Osteoblast (primary cell): ENCODE results near the gene CCDC88B. TPM values are rescaled to one million over a fixed set of nuclear protein-coding genes. Genes with fewer than 3 reads are reported as not detected.
A peak's percentile ranks its signal among the peaks of the same experiment; 100 is the strongest.

Experiments
- DNase-seq: peaks from one replicate; pipeline ENCODE4 v3.0.0; 2011; ENCODE audit warnings: low spot score, mixed read lengths; ENCODE audit not compliant: insufficient read length; ENCODE audit errors: missing footprints
- H2AFZ ChIP-seq: 2 replicates; pipeline ENCODE4 v1.6.0; 2011; ENCODE audit warnings: mild to moderate bottlenecking, low read length
- H3K27ac ChIP-seq: 2 replicates; pipeline ENCODE4 v1.5.1; 2011; ENCODE audit warnings: mild to moderate bottlenecking, low read depth, low read length, moderate library complexity
- H3K27me3 ChIP-seq: 2 replicates; pipeline ENCODE4 v1.6.0; 2012; ENCODE audit warnings: mild to moderate bottlenecking, control low read depth, inconsistent platforms, low read length, moderate library complexity; ENCODE audit not compliant: insufficient read depth
- H3K36me3 ChIP-seq: 2 replicates; pipeline ENCODE4 v1.5.1; 2011; ENCODE audit warnings: mild to moderate bottlenecking, low read length, control low read depth, moderate library complexity; ENCODE audit not compliant: insufficient read depth
- H3K4me1 ChIP-seq: 2 replicates; pipeline ENCODE4 v1.5.1; 2011; ENCODE audit warnings: mild to moderate bottlenecking, low read length, control low read depth, moderate library complexity; ENCODE audit not compliant: insufficient read depth
- H3K4me2 ChIP-seq: 2 replicates; pipeline ENCODE4 v1.6.0; 2011; ENCODE audit warnings: mild to moderate bottlenecking, low read length; ENCODE audit not compliant: insufficient read depth
- H3K4me3 ChIP-seq: fragments of 200-600 bp; sonication (generic); 3 replicates; pipeline ENCODE4 v1.5.1; 2012; ENCODE audit warnings: mild to moderate bottlenecking, low read length, inconsistent platforms; ENCODE audit not compliant: insufficient read depth
- H3K79me2 ChIP-seq: 2 replicates; pipeline ENCODE4 v1.6.0; 2012; ENCODE audit warnings: mild to moderate bottlenecking, low read length, control low read depth, inconsistent platforms; ENCODE audit not compliant: insufficient read depth
- H3K9me3 ChIP-seq: 2 replicates; pipeline ENCODE4 v1.5.1; 2011; ENCODE audit warnings: low read depth, low read length, control low read depth
- H4K20me1 ChIP-seq: 2 replicates; pipeline ENCODE4 v1.6.0; 2012; ENCODE audit warnings: mild to moderate bottlenecking, low read length, control low read depth; ENCODE audit not compliant: insufficient read depth
- total RNA-seq: library from RNA; depleted of rRNA; stranded (reverse); fragments of >200 nt; gene quantifications from 2 replicates; pipeline ENCODE4 v1.2.3, GENCODE V29; 2012
- TF ChIP-seq, protein P1 (sequence below): IDR thresholded peaks from 2 replicates; pipeline ENCODE4 v1.5.1; 2011; ENCODE audit warnings: mild to moderate bottlenecking, low read depth, low read length, moderate library complexity; ENCODE audit errors: extremely low read depth

CCDC88B gene
- total RNA-seq, 1 donor = 1.4 TPM

DNA sequence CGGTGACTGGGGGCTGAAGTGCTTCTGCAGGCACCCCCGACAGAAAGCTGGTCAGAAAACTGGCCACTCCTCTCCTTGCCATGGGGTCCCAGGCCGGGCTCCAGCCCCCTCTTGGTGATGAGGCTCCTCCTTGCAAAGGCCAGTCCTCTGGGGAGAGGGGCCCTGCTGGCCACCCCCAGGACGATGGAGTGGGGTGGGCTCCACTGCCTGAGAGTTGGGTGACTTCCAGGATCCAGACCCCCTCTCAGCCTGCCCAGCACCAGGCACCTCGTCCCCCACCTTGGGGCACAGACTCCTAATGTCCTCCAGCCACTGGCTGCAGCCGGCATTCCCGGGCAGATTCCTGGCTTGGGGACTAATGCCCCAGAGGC lies 18.5 kb downstream of the CCDC88B start:
- no peak for DNase-seq
- no peaks in the 10 kb centered on the region for H3K27me3 ChIP-seq
- peaks cover 20% of the 10 kb centered on the region for H3K36me3 ChIP-seq
- peak overlapping the region; percentile 94 for H3K4me2 ChIP-seq
- no peaks in the 10 kb centered on the region for H3K9me3 ChIP-seq
- peaks cover 16% of the 10 kb centered on the region for H3K79me2 ChIP-seq
- peak overlapping the region; percentile 76 for H3K27ac ChIP-seq
- TF ChIP-seq, protein P1, sequence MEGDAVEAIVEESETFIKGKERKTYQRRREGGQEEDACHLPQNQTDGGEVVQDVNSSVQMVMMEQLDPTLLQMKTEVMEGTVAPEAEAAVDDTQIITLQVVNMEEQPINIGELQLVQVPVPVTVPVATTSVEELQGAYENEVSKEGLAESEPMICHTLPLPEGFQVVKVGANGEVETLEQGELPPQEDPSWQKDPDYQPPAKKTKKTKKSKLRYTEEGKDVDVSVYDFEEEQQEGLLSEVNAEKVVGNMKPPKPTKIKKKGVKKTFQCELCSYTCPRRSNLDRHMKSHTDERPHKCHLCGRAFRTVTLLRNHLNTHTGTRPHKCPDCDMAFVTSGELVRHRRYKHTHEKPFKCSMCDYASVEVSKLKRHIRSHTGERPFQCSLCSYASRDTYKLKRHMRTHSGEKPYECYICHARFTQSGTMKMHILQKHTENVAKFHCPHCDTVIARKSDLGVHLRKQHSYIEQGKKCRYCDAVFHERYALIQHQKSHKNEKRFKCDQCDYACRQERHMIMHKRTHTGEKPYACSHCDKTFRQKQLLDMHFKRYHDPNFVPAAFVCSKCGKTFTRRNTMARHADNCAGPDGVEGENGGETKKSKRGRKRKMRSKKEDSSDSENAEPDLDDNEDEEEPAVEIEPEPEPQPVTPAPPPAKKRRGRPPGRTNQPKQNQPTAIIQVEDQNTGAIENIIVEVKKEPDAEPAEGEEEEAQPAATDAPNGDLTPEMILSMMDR = no peak
- peak overlapping the region; percentile 94 for H3K4me3 ChIP-seq
- peak overlapping the region; percentile 85 for H2AFZ ChIP-seq
- peaks cover 5% of the 10 kb centered on the region for H4K20me1 ChIP-seq
- peaks cover 27% of the 10 kb centered on the region for H3K4me1 ChIP-seq

DNA sequence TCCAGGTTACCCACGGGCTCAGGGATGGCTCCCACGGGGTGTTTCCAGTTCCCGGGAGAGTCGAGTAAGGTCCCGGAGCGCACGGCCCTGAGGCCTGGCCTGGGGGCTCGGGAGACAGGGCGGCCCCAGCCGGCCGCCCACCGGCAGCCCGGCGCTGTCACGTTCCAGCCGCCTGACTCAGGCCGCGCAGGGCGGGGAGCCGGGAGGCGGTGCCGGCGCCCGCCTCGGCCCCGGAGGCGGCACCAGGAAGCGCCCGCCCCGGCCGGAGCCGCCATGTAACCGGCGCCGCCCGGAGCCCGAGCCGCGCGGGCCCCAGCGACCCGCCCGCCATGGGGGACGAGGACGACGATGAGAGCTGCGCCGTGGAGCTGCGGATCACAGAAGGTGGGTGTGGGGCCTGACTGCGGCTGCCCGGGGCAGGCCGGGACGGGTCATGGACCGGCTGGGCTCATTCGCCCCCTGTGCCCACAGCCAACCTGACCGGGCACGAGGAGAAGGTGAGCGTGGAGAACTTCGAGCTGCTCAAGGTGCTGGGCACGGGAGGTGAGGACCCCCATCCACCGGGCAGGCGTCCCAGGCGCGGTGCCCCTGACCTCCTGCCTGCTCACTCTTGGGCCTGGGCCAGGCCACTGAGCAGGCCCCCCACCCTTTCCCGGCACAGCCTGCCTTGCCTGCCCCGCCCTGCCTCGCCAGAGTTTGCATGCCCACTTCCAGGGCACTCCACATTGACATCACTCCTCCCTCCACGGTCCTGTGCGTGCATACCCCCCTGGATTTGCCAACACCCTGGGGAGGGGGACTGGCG lies 19.1 kb downstream of the CCDC88B start, which contains the start of gene RPS6KA4:
TSS of gene RPS6KA4 (plus strand) at position 256 of the 805 bp plus-strand sequence. CDS start at position 330, 74 bp downstream.
- H3K4me2 ChIP-seq = peak within 1 kb of the TSS; percentile 94
- H4K20me1 ChIP-seq = peaks cover 5% of the 10 kb centered on the region
- peak within 1 kb of the TSS; percentile 91 for H2AFZ ChIP-seq
- H3K36me3 ChIP-seq = peaks cover 26% of the 10 kb centered on the region
- H3K4me1 ChIP-seq = peaks cover 27% of the 10 kb centered on the region
- peak; percentile 100 for DNase-seq
- no peaks in the 10 kb centered on the region for H3K27me3 ChIP-seq
- H3K4me3 ChIP-seq = peak within 1 kb of the TSS; percentile 94
- H3K79me2 ChIP-seq = peaks cover 16% of the 10 kb centered on the region
- TF ChIP-seq, protein P1 = no peak
- H3K27ac ChIP-seq = peak within 1 kb of the TSS; percentile 76
- no peaks in the 10 kb centered on the region for H3K9me3 ChIP-seq

DNA sequence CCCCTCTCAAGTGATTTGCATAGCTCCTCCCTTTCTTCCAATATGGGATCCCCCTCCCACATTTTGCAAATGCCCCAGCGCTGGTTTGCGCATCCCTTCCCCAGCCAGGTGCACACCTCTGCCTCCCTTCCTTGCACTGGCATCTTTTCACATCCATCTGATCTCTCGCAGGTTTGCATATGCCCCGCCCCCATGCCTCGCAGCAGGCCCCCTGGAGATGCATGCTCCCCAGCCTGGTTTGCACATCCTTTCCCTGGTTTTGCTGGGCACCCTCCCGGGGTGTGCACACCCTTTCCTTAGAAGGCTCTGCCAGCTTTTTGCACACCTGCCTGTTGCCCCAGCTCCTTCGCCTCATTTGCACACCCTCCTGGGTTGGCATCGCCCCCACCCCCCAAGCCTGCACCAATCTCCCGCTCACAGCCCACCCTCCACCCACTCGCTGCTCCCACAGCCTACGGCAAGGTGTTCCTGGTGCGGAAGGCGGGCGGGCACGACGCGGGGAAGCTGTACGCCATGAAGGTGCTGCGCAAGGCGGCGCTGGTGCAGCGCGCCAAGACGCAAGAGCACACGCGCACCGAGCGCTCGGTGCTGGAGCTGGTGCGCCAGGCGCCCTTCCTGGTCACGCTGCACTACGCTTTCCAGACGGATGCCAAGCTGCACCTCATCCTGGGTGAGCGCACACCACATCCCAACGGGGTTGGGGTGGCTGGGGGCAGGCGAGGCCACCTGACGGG lies 19.9 kb downstream of the CCDC88B start:
- Histone ChIP-seq H3K9me3 (no peaks in the 10 kb centered on the region), H3K79me2 (peaks cover 16% of the 10 kb centered on the region), H3K27me3 (no peaks in the 10 kb centered on the region), H2AFZ (no peak overlapping the region), H3K4me1 (peaks cover 27% of the 10 kb centered on the region), H4K20me1 (peaks cover 5% of the 10 kb centered on the region), H3K4me2 (peak overlapping the region; percentile 94), H3K4me3 (peak overlapping the region; percentile 94), H3K36me3 (peaks cover 32% of the 10 kb centered on the region), H3K27ac (peak overlapping the region; percentile 66)
- TF ChIP-seq, protein P1 = no peak
- DNase-seq = no peak

DNA sequence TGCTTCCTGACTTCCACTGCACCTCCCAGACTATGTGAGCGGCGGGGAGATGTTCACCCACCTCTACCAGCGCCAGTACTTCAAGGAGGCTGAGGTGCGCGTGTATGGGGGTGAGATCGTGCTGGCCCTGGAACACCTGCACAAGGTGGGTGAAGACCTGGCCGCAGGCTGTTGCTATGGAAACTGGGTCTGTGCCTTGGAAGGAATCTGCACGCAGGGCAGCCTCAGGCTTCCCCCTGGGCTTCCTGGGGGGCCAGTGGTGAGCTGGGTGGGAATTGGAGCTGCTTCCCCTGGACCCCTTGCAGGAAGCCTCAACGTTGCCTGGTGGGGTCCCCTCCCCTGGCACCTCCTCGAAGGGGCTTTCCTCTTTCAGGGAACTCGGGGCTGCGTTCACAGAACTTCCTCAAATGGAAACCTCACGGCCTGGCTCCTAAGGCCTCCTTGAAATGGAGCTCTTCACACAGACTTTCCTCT lies 20.5 kb downstream of the CCDC88B start:
- Histone ChIP-seq H3K4me3 (no peak overlapping the region), H3K27me3 (no peaks in the 10 kb centered on the region), H3K79me2 (peaks cover 16% of the 10 kb centered on the region), H2AFZ (no peak overlapping the region), H3K4me1 (peaks cover 24% of the 10 kb centered on the region), H4K20me1 (peaks cover 5% of the 10 kb centered on the region), H3K27ac (no peak overlapping the region), H3K4me2 (peak overlapping the region; percentile 94), H3K9me3 (no peaks in the 10 kb centered on the region), H3K36me3 (peaks cover 38% of the 10 kb centered on the region)
- TF ChIP-seq, protein P1 = no peak
- DNase-seq = no peak
